GM19452 (cell line): ENCODE measurements around the gene NLK.
"Not testable (repeated sequence)": the region's sequence is repeated elsewhere in the genome, so short reads cannot be mapped to it uniquely, and the experiment has no call there.

Experiments used
- ATAC-seq: cut with Tn5 transposase; IDR thresholded peaks from one replicate; pipeline ENCODE4 v1.9.1; 2021; ENCODE audit not compliant: unreplicated experiment

NLK gene

GRCh38 chr17:28227316-28228108 lies 185.0 kb downstream of the NLK start:
- no peak for ATAC-seq

- ATAC-seq: no peak
These were observed 185.8 kb downstream of the NLK start for GRCh38 chr17:28228109-28228840.

- no peak for ATAC-seq
These were observed 186.7 kb downstream of the NLK start for GRCh38 chr17:28228986-28229729.

- no peak for ATAC-seq
These were observed 187.5 kb downstream of the NLK start for GRCh38 chr17:28230011-28230410.

- ATAC-seq: not testable (repeated sequence)
These were observed 188.1 kb downstream of the NLK start for GRCh38 chr17:28230607-28231006.

- ATAC-seq: not testable (repeated sequence)
These were observed 189.1 kb downstream of the NLK start for GRCh38 chr17:28231624-28232023.

- not testable (repeated sequence) for ATAC-seq
These were observed 190.7 kb downstream of the NLK start for GRCh38 chr17:28232966-28233870.

- not testable (repeated sequence) for ATAC-seq
These were observed 191.7 kb downstream of the NLK start for GRCh38 chr17:28233872-28234856.

GRCh38 chr17:28235066-28235700 lies 192.7 kb downstream of the NLK start:
- ATAC-seq: not testable (repeated sequence)

- ATAC-seq: not testable (repeated sequence)
These were observed 193.7 kb downstream of the NLK start for GRCh38 chr17:28236033-28236653.

GRCh38 chr17:28238547-28239270 lies 196.2 kb downstream of the NLK start:
- not testable (repeated sequence) for ATAC-seq

GRCh38 chr17:28239271-28239624 lies 196.8 kb downstream of the NLK start:
- no peak for ATAC-seq

GRCh38 chr17:28240688-28241340 lies 198.3 kb downstream of the NLK start:
- no peak for ATAC-seq

GRCh38 chr17:28242791-28243190 lies 200.3 kb downstream of the NLK start:
- ATAC-seq: no peak

GRCh38 chr17:28243268-28243667 lies 200.8 kb downstream of the NLK start:
- ATAC-seq: not testable (repeated sequence)

- no peak for ATAC-seq
These were observed 202.0 kb downstream of the NLK start for GRCh38 chr17:28244446-28244845.
